Cardiac septum (tissue), 1 donor: ENCODE data around the gene RNASE7. TPM values are rescaled to one million over a fixed set of nuclear protein-coding genes. Genes with fewer than 3 reads are reported as not detected.

Experiments
- DNase-seq: peaks from one replicate; pipeline ENCODE4 v3.0.0-alpha.2; 2020; ENCODE audit warnings: low spot score
- intact Hi-C: fragments of 100-400 bp; cut with DNase I; formaldehyde crosslinking; loops from one replicate; pipeline ENCODE4 v1.14.0; 2022
- total RNA-seq: library from RNA; stranded (reverse); fragmentation: NEBNext Ultra II Directional; extraction: Animal tissue kit (Norgen Biotek cat#: 25700); gene quantifications from one replicate; pipeline ENCODE4 v1.2.1, GENCODE V29; 2021
- donor health status: DM: no; HTN: no; CAD: no.

RNASE7 gene
- total RNA-seq, 1 donor from 2014 or later: not detected

DNA sequence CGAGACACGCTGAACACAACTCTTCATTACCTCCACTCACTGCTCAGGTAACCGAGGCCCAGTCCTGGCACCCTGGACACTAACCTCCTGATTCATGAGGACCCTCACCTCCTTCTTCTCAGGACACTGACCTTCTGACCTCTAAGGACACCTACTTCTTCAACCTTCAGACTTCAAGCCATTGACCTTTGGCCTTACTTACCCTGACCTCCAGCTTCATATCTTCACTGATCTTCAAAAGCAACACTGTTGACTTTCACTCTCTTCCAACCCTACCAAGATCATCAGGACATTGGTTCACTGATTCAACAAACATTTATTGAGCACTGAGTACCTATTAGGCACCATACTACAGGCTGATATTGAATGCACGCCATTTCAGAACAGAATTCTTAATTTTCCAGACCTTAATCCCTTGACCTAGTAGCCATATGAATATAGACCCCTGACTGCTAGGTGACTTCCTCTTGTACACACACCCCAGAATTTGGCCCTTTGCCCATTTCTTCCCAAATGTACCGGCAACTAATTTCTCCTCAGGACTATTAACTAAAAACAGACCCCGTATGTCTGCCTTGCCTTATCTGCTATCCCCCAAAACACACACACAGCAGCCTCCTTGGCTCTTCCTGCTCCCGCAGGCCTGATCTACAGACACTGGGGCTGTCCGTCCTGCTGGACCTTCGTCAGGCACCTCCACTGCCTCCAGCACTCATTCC, 33.7 kb downstream of the RNASE7 start:
- peak; percentile 10 for DNase-seq
- intact Hi-C loops: no loop called here

DNA sequence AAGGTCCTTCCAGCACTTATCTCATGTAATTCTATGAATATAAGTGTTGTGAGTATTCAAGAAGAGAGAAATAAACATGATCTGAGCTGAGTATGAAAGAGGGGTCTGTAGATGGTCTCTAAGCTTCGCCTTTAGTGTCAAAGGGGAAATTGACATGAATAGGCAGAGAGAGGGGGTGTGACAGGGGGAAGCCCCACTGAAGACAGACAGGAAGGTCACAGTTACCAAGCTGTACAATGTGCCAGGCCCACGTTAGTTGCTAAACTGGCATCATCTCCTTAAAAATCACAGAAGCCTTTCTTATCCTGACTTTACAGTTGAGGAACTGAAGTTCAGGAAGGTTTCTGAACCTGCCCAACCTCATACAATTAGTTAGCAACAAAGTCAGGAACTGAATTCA, 35.5 kb downstream of the RNASE7 start:
- intact Hi-C loops: no loop called here
- DNase-seq: peak; percentile 15

DNA sequence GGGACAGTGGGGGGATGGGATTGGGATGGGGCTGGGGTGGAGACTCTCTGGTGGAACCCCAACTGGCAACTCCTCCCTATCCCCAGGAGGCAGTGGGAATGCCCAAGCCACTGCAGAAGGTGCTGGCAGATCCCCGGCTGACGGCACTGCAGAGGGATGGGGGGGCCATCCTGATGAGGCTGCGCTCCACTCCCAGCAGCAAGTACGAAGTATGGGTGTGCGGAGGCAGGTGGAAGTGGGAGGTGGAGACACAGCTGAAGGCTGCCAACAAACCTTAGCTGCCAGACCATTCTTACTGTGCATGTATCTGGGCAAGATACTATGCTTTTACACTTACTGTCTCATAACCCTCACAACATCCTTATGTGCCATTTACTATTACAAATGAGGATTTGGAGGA, 36.1 kb downstream of the RNASE7 start:
- intact Hi-C loops: no loop called here
- no peak for DNase-seq

DNA sequence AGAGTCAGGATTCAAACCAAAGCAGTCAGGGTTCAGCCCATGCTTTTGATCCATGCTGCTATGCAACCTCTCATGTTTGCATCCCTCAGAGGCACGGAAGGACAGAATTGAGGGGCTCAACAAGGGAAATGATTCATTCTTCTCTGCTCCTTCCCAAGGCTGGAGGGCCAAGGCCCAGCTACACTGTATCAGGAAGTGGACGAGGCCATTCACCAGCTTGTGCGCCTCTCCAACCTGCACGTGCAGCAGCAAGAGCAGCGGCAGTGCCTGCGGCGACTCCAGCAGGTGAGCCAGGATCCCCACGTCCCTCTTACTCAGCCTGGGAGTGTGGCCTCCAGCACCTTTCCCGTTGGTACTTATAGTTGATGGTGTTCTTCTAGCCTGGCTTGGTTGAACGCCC, 36.6 kb downstream of the RNASE7 start:
- intact Hi-C loops: no loop called here
- DNase-seq: no peak

DNA sequence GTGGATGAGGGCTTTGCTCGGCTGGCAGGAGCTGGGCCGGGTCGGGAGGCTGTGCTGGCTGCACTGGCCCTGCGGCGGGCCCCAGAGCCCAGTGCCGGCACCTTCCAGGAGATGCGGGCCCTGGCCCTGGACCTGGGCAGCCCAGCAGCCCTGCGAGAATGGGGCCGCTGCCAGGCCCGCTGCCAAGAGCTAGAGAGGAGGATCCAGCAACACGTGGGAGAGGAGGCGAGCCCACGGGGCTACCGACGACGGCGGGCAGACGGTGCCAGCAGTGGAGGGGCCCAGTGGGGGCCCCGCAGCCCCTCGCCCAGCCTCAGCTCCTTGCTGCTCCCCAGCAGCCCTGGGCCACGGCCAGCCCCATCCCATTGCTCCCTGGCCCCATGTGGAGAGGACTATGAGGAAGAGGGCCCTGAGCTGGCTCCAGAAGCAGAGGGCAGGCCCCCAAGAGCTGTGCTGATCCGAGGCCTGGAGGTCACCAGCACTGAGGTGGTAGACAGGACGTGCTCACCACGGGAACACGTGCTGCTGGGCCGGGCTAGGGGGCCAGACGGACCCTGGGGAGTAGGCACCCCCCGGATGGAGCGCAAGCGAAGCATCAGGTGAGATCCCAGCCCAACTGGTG, 39.5 kb downstream of the RNASE7 start:
- no peak for DNase-seq
- intact Hi-C loops: no loop called here

DNA sequence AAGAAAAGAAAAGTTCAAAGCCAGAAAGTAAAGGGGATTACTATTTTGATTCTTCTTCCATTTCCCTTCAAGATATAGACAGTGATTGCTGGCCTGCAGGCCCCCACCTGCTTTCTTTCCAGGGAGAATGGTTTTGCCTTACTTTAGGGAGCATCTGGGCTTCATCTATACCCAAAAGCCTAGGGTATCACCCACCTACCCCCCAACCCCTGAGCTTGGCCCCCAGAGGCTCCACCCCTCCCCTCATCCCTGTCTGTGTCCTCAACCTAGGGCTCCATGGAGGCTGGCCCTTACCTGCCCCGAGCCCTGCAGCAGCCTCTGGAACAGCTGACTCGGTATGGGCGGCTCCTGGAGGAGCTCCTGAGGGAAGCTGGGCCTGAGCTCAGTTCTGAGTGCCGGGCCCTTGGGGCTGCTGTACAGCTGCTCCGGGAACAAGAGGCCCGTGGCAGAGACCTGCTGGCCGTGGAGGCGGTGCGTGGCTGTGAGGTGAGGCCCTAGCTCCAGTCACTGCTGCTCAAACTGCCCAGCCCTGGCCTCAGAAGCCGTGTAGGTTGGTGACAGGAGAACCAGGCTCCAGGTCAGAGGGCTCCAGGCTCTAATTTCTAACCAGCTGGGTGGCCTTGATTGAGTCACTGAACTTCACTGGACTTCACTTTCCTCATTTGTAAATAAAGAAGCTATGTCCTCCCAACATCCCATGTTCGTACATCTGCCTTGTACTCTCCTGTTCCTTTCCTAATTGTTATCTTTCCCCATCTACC, 41.6 kb downstream of the RNASE7 start:
- peak; percentile 67 for DNase-seq
- intact Hi-C loops: no loop called here

DNA sequence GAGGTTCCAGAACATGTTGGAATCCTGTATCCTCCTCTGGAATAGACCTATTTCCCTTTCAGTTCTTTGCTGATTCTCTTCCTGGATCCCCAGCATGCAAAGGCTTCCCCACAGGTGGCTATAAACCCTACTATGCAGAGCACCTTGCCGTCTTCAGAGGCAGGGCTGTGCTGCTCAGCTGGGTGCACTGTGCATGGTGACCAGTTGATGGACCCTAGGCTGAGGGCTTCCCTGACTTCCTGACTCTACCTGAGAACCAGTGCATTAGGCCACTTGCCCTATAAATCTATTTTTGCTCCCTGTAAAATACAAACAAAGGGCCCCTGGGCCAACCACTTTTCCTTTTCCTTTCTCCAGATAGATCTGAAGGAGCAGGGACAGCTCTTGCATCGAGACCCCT, 42.2 kb downstream of the RNASE7 start:
- DNase-seq: peak; percentile 51
- intact Hi-C loops: no loop called here

DNA sequence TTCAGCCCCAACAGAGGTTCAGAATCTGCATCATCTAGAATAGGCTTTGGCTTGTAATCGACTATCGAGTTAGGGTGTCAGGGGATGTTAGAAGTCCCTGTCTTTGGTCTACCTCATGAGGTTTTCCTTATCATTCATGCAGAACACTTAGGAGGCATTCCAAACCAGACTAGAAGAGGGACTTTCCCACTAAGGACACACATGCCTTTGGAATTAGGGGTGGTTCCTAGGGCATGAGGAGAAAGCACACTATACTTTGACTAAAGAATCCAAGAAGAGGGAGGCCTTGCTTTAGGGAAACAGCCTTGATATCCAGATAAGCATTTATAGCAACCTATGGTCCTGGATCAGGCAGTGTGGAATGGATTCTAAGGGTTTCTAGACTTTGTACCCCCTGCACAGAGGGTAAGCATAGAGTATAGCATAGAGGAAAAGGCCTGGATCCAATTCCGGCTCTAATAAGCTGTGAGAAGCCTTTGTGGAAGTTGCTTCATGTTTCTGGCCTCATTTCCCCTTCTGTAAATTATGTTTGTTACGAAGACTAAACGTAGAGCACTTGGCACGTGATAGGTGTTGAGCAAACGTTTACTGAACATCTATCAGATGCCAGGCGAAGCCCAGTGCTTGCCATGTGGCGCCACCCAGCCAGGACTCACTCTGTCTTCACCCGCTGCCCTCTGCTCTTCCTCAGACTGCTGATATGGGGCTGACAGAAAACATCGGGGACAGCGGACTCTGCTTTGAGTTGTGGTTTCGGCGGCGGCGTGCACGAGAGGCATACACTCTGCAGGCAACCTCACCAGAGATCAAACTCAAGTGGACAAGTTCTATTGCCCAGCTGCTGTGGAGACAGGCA, 43.1 kb downstream of the RNASE7 start:
- DNase-seq: peak; percentile 83
- intact Hi-C loops: no loop called here

DNA sequence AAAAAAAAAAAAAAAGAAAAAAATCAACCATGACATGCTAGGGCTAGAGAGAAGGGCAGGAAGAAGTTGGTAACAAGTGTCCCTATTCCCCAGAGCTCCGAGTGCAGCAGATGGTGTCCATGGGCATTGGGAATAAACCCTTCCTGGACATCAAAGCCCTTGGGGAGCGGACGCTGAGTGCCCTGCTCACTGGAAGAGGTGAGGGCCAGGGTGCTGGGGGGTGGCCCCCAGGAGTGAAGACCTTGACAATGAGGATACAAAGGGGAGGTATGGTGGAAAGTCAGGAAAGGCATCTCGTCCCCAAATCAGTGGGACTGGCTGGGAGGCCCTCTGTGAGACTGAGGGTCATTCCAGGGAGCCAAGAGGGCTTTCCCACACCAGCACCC, 44.7 kb downstream of the RNASE7 start:
- intact Hi-C loops: no loop called here
- peak; percentile 53 for DNase-seq

DNA sequence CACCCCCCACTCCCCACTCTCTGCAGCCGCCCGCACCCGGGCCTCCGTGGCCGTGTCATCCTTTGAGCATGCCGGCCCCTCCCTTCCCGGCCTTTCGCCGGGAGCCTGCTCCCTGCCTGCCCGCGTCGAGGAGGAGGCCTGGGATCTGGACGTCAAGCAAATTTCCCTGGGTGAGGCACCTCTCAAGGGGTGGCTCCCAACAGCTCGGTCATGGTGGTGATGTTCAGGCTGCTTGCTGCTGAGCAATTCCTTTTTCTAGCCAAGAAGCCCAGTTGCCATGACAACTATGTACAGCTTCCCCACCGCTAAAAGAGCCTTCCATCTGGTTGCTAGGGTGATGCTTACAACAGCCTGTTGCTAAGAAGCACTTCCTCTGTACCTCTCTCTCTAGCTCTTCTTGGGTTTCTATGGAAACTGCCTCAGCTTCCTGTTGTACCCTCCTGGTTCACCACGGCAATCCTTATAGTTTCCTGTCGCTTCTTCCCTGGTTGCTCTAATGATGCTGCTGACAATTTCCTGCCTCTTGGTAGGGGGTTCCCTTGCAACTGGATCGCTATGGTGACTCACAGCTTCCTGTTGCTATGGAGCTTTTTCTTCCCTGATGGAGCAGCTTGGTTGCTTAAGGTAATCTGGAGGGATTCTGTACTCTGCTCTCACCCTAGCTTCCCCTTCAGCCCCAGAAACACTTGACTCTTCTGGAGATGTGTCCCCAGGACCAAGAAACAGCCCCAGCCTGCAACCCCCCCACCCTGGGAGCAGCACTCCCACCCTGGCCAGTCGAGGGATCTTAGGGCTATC, 45.3 kb downstream of the RNASE7 start:
- intact Hi-C loops: no loop called here
- DNase-seq: peak; percentile 76

DNA sequence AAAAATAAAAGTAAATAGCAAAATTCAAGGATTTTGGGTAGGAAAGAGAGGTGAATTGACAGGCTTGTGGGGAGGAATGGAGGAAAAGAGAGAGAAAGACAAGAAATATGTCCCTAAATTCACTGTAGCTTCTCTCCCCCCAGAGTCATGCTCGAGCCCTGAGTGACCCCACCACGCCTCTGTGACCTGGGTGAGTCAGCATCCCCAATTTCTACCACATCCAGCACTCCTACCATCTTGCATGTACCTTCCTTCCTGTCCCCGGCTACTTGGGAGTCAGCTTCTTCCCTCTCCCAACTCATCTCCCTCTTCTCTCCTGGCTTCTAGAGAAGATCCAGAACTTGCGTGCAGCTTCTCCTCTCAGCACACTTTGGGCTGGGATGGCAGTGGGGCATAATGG, 46.5 kb downstream of the RNASE7 start:
- intact Hi-C loops: no loop called here
- DNase-seq: no peak

DNA sequence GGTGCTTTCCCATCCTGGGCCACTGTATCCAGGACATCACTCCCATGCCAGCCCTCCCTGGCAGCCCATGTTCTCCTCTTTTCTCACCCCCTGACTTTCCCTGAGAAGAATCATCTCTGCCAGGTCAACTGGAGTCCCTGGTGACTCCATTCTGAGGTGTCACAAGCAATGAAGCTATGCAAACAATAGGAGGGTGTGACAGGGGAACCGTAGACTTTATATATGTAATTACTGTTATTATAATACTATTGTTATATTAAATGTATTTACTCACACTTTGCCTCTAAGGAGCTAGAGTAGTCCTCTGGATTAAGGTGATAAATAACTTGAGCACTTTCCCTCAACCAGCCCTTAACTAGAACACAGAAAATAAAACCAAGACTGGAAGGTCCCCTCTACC, 47.1 kb downstream of the RNASE7 start:
- intact Hi-C loops: no loop called here
- DNase-seq: no peak

DNA sequence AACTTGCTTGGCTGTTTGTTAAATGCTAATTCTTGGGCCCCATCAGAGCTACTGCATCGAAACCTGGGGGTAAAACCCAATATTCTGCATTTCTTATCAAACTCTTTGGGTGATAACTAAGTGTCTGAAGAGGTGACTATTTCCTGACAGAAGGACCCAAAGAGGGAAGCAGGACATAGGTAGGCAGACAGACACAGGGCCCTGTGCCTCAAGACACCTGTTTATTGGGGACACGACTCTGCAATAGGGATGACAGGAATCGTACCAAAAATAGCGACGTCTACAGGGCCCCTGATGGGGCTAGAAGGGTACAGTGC, 47.7 kb downstream of the RNASE7 start:
- intact Hi-C loops: loop anchor here (5.0 kb wide), 1 partner anchor 73 kb away; no protein-coding TSS in a partner anchor
- no peak for DNase-seq

DNA sequence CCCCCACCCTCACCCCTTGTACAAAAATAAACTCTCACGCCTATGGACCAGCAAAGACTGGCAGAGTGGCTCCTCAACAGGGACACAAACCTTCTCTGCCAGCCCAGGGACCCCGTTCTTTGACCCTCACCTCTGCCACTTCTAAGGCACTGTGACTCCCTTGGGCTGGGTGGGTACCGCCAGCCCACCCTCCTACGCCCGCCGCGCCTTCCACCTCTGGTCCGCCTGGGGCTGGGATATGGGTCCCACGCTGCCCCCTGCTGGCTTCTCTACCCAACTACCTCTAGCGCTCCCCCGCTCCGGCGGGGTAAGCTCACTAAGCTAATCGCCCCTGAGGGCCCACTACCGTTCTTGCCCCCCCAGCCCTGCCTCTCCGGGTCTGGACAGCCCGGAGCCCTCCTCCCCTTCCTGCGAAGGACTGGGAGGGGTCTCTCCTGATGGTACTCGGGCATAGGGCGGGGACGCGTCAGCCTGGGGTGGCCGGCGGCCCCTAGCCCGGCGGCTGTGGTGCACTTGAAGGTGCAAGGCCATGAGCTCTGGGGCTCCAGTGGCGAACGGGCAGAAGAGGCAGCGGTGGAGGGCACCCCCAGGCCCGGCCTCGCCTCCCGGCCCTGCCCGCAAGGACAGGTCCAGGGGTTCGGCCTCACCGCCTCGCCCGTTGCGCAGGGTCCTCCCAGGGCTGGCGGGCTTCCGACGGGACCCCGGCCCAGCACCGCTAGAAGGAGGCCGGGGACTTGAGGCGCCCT, 48.2 kb downstream of the RNASE7 start:
- no peak for DNase-seq
- intact Hi-C loops: loop anchor here (5.0 kb wide), 1 partner anchor 73 kb away; no protein-coding TSS in a partner anchor

DNA sequence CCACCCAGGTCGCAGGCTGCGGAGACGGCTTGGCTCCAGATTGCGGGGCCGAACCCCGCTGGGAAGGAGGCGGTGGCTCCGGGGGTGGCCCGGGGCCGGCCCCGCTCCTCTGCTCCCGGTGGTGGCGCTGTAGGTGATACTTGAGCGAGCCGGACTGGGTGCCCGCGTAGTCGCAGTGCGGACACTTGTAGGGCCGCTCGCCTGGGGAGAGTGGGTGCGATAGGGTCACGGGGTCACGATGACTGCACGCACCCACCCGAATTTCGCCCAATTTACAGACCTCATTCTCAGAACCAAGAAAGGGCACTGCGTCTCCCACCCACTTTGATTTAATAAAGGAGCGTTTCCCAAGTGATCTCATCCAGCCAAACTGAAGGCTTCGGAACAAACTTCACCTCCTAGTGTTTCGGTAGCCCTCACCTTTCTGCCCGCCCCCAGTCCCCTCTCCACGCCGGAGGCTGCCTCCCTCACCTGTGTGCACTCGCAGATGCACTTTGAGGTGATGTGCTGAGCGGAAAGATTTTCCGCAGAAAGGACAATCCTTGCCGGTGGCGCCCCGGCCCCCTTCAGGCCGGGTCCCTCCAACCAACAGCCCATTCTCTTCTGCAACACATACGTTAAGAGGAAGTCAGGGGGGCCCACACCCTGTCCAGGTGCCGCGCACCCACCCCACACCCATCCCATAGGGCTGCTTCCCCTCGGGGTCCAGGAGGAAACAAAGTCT, 48.9 kb downstream of the RNASE7 start:
- DNase-seq: no peak
- intact Hi-C loops: loop anchor here (5.0 kb wide), 1 partner anchor 74 kb away; no protein-coding TSS in a partner anchor

DNA sequence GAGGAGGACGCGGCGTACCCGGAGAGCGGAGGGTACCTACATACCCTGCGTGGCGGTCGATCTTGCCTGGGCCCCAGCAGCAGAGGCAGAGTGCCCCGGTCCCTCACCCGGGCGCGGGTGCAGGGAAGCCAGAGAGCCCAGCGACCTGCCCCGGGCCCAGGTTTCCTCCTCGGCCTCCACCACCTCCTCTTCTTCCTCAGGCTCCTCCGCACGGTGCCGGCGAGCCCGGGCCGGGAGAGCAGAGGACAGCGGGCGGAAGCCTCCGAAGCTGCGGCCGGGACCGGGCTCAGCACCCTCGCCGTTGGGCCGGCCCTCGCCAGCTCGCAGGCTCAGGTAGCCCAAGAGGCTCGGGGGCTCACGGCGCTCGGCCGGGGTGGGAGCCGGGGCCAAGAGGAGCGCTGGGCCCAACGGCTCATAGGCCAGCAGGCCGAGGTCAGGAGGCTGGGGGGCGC, 49.7 kb downstream of the RNASE7 start:
- intact Hi-C loops: loop anchor here (2.0 to 5.0 kb wide), 3 partner anchors 15 to 75 kb away; partner anchors contain the start of gene ARHGEF40
- DNase-seq: no peak

DNA sequence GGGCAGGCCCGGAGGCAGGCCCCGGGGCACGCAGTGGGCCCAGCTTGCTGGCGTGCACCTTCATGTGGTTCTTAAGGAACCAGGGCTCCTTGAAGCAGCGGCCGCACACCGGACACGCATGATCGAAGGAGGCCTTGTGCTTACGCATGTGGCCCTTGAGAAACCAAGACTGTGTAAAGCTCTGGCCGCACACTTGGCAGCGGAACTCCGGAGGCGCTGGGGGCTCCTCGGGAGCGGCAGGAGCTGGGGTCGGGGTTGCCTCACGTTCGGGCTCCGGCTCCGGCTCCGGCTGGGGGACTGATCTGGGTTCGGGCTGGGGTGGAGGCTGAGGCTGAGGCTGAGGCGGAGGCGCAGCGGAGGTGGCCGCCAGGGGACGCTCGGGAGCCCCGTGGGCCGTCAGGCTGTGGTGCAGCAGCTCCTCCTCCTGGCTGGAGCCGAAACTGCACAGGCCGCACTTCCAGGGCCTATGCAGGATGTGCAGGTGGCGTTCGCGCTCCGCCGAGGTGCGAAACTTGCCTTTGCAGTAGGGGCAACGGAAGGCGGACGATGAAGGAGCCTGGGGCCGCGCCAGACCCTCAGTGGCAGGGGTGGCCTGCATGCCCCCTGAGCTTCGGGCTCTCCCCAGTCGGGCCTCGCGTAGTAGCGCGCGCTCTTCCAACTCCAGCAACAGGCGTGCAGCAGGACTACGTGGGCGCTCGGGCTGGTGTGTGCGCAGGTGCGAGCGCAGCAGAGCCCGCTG, 50.3 kb downstream of the RNASE7 start:
- peak; percentile 96 for DNase-seq
- intact Hi-C loops: loop anchor here (2.0 to 5.0 kb wide), 3 partner anchors 14 to 75 kb away; partner anchors contain the start of gene ARHGEF40
